Chondrocyte (in vitro differentiated cells): ENCODE measurements around the gene MR1. TPM values are rescaled to one million over a fixed set of nuclear protein-coding genes. Genes with fewer than 3 reads are reported as not detected.

Experiments used
- DNase-seq: peaks from one replicate; pipeline ENCODE4 v3.0.0; 2021; ENCODE audit warnings: mixed read lengths, low spot score
- H3K27ac Mint-ChIP-seq: one replicate; pipeline ENCODE4 v1.8.0; 2021; ENCODE audit warnings: mild to moderate bottlenecking, moderate library complexity, mixed read lengths; ENCODE audit not compliant: unreplicated experiment
- H3K27me3 Mint-ChIP-seq: 2 replicates; pipeline ENCODE4 v1.8.0; 2021; ENCODE audit warnings: low read depth, mixed read lengths
- H3K36me3 Mint-ChIP-seq: 2 replicates; pipeline ENCODE4 v1.8.0; 2021; ENCODE audit warnings: low read depth, mixed read lengths
- H3K4me1 Mint-ChIP-seq: 2 replicates; pipeline ENCODE4 v1.8.0; 2021; ENCODE audit warnings: low read depth, mild to moderate bottlenecking, mixed read lengths
- H3K4me3 Mint-ChIP-seq: one replicate; pipeline ENCODE4 v1.8.0; 2021; ENCODE audit warnings: mild to moderate bottlenecking, moderate library complexity, mixed read lengths; ENCODE audit not compliant: unreplicated experiment
- H3K9me3 Mint-ChIP-seq: 2 replicates; pipeline ENCODE4 v1.8.0; 2021; ENCODE audit warnings: low read depth, mixed read lengths
- total RNA-seq: library from RNA; stranded (reverse); gene quantifications from 3 replicates; pipeline ENCODE4 v1.2.1, GENCODE V29; 2021
- TF ChIP-seq, protein P1 (sequence below): fragments of 200-600 bp; sonication (generic); IDR thresholded peaks from 2 replicates; pipeline ENCODE4 v1.5.0; 2021; ENCODE audit warnings: antibody characterized with exemption, mild to moderate bottlenecking, moderate library complexity

MR1 gene
- total RNA-seq, 1 donor from 2014 or later: 3.8 TPM

GRCh38 chr1:181091309-181092040 lies 57.7 kb downstream of the MR1 start:
- peak overlapping the region; percentile 95 for H3K4me3 Mint-ChIP-seq
- TF ChIP-seq, protein P1, sequence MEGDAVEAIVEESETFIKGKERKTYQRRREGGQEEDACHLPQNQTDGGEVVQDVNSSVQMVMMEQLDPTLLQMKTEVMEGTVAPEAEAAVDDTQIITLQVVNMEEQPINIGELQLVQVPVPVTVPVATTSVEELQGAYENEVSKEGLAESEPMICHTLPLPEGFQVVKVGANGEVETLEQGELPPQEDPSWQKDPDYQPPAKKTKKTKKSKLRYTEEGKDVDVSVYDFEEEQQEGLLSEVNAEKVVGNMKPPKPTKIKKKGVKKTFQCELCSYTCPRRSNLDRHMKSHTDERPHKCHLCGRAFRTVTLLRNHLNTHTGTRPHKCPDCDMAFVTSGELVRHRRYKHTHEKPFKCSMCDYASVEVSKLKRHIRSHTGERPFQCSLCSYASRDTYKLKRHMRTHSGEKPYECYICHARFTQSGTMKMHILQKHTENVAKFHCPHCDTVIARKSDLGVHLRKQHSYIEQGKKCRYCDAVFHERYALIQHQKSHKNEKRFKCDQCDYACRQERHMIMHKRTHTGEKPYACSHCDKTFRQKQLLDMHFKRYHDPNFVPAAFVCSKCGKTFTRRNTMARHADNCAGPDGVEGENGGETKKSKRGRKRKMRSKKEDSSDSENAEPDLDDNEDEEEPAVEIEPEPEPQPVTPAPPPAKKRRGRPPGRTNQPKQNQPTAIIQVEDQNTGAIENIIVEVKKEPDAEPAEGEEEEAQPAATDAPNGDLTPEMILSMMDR: no peak
- H3K9me3 Mint-ChIP-seq: no peaks in the 10 kb centered on the region
- H3K27me3 Mint-ChIP-seq: no peaks in the 10 kb centered on the region
- DNase-seq: no peak
- H3K4me1 Mint-ChIP-seq: peaks cover 73% of the 10 kb centered on the region
- peak overlapping the region; percentile 96 for H3K27ac Mint-ChIP-seq
- H3K36me3 Mint-ChIP-seq: peaks cover 10% of the 10 kb centered on the region

GRCh38 chr1:181092056-181092455 lies 58.3 kb downstream of the MR1 start:
- peak overlapping the region; percentile 15 for H3K27ac Mint-ChIP-seq
- no peak for DNase-seq
- no peaks in the 10 kb centered on the region for H3K9me3 Mint-ChIP-seq
- peaks cover 75% of the 10 kb centered on the region for H3K4me1 Mint-ChIP-seq
- no peaks in the 10 kb centered on the region for H3K27me3 Mint-ChIP-seq
- TF ChIP-seq, protein P1: no peak
- H3K36me3 Mint-ChIP-seq: peaks cover 10% of the 10 kb centered on the region
- peak overlapping the region; percentile 95 for H3K4me3 Mint-ChIP-seq

DNA sequence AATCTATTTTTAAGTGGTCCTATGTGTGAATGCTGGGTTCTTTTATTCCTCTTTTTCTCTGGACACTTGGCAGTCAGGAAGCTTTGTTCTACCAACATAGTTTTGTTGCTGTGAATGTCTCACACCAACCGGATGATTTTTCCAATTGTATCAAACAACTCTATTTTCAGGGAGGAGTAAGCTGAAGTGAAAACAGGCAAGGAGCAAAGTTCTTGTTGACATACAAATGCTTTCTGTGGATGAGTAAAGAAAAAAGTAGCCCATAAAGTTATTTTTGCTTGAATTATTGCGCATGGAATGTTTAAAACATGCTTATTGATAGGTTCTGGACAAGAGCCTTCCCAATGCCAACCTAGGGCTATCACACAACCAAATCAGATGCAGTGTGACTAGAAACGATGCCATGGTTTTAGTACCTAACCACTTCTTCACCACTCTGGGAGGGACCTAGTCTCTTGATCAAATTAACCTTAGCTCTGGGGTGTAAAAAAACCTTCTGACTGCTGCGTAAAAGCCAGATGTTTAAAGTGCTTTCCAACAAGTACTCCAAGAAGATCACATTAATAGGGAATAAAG lies 59.2 kb downstream of the MR1 start:
- Mint-ChIP-seq H3K9me3 (no peaks in the 10 kb centered on the region), H3K27ac (peak overlapping the region; percentile 93), H3K27me3 (no peaks in the 10 kb centered on the region), H3K4me1 (peaks cover 75% of the 10 kb centered on the region), H3K36me3 (peaks cover 10% of the 10 kb centered on the region), H3K4me3 (peak overlapping the region; percentile 45)
- DNase-seq: no peak
- TF ChIP-seq, protein P1: no peak

- Mint-ChIP-seq H3K27ac (peak overlapping the region; percentile 93), H3K9me3 (no peaks in the 10 kb centered on the region), H3K4me3 (peak overlapping the region; percentile 46), H3K4me1 (peaks cover 86% of the 10 kb centered on the region), H3K36me3 (peaks cover 8% of the 10 kb centered on the region), H3K27me3 (no peaks in the 10 kb centered on the region)
- TF ChIP-seq, protein P1: peak; percentile 7
- DNase-seq: no peak
Measured at GRCh38 chr1:181094416-181095212, 60.8 kb downstream of the MR1 start.

DNA sequence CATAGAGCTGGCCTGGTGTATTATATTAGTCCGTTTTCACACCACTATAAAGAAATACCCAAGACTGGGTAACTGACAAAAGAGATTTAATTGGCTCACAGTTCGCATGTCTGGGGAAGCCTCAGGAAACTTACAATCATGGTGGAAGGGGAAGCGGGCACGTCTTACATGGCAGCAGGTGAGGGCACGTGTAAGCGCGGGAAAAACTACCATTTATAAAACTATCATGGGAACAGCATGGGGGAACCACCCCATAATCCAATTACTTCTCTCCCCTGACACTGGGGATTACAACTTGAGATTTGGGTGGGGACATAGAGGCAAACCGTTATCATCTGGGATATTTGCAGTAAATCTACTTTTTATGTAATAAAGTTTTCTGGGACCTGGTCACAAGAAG lies 61.5 kb downstream of the MR1 start:
- Mint-ChIP-seq H3K4me1 (peaks cover 93% of the 10 kb centered on the region), H3K4me3 (peak overlapping the region; percentile 46), H3K36me3 (peaks cover 6% of the 10 kb centered on the region), H3K27ac (peak overlapping the region; percentile 93), H3K9me3 (no peaks in the 10 kb centered on the region), H3K27me3 (no peaks in the 10 kb centered on the region)
- DNase-seq: no peak
- TF ChIP-seq, protein P1: no peak
